CD4-positive, alpha-beta T cell treated with Interleukin-10 for 1 hour (primary cell): Measurements from ENCODE around the gene ROPN1B.
A peak's percentile ranks its signal among the peaks of the same experiment; 100 is the strongest.
"Not testable (repeated sequence)": the region's sequence is repeated elsewhere in the genome, so short reads cannot be mapped to it uniquely, and the experiment has no call there.

ENCODE experiments used
- DNase-seq: peaks from one replicate; pipeline ENCODE4 v3.0.0-alpha.2; 2020

Gene ROPN1B

GRCh38 chr3:125968701-125969592 lies at the start of gene ROPN1B:
ROPN1B (plus strand) TSS chr3:125969178; CDS start chr3:125972055, 2,877 bp downstream.
- DNase-seq = not testable (repeated sequence)

GRCh38 chr3:125920191-125920590 lies 48.8 kb upstream of the ROPN1B start:
- not testable (repeated sequence) for DNase-seq

- not testable (repeated sequence) for DNase-seq
These were observed 48.2 kb upstream of the ROPN1B start for GRCh38 chr3:125920751-125921279.

- DNase-seq = peak; percentile 59
These were observed 47.3 kb upstream of the ROPN1B start for GRCh38 chr3:125921712-125922111.

GRCh38 chr3:125923324-125924115 lies 45.5 kb upstream of the ROPN1B start:
- DNase-seq = not testable (repeated sequence)

GRCh38 chr3:125924276-125924675 lies 44.7 kb upstream of the ROPN1B start:
- DNase-seq = not testable (repeated sequence)

- DNase-seq = not testable (repeated sequence)
These were observed 43.3 kb upstream of the ROPN1B start for GRCh38 chr3:125925727-125926126.

GRCh38 chr3:125928771-125929545 lies 40.0 kb upstream of the ROPN1B start:
- DNase-seq = peak; percentile 69

- DNase-seq = not testable (repeated sequence)
These were observed 39.2 kb upstream of the ROPN1B start for GRCh38 chr3:125929765-125930164.

- DNase-seq = not testable (repeated sequence)
These were observed 37.6 kb upstream of the ROPN1B start for GRCh38 chr3:125931355-125931880.

- DNase-seq = not testable (repeated sequence)
These were observed 35.4 kb upstream of the ROPN1B start for GRCh38 chr3:125933397-125934173.

- DNase-seq = not testable (repeated sequence)
These were observed 33.6 kb upstream of the ROPN1B start for GRCh38 chr3:125935252-125935874.

GRCh38 chr3:125936210-125936815 lies 32.7 kb upstream of the ROPN1B start:
- not testable (repeated sequence) for DNase-seq

GRCh38 chr3:125936891-125937290 lies 32.1 kb upstream of the ROPN1B start:
- not testable (repeated sequence) for DNase-seq

- DNase-seq = not testable (repeated sequence)
These were observed 21.2 kb upstream of the ROPN1B start for GRCh38 chr3:125947806-125948205.

GRCh38 chr3:125948901-125949300 lies 20.1 kb upstream of the ROPN1B start:
- not testable (repeated sequence) for DNase-seq

- DNase-seq = not testable (repeated sequence)
These were observed 17.8 kb upstream of the ROPN1B start for GRCh38 chr3:125951176-125951575.

GRCh38 chr3:125957020-125957419 lies 12.0 kb upstream of the ROPN1B start:
- not testable (repeated sequence) for DNase-seq

GRCh38 chr3:125957674-125958510 lies 11.1 kb upstream of the ROPN1B start:
- no peak for DNase-seq
